ENCODE data around the gene C1orf210. TPM values are rescaled to one million over a fixed set of nuclear protein-coding genes. Genes with fewer than 3 reads are reported as not detected.

The C1orf210 gene
- total and polyA plus RNA-seq, 2 of the 13 experiments (the other 11 are each of a cell fraction or from before 2014, with no cell fraction given), result 0.49 to 5.1 TPM

GRCh38 chr1:43282220-43283195, 2.9 kb downstream of the C1orf210 start (continued):
- TF ChIP-seq ZNF296 (CRISPR knock-in tag; conservative IDR thresholded peaks at IDR 0.05) (no peak), SP1 (IDR thresholded peaks at IDR 0.05) (no peak), SP1 (CRISPR knock-in tag; IDR thresholded peaks at IDR 0.05) (0 out of 2 replicates have a peak, but pooled peaks have one; percentile 31), SP4 (CRISPR knock-in tag; IDR thresholded peaks at IDR 0.05) (no peak), ZNF772 (CRISPR knock-in tag; IDR thresholded peaks at IDR 0.05) (no peak), PPARG (CRISPR knock-in tag; conservative IDR thresholded peaks at IDR 0.05) (peak; percentile 62), KDM2A (CRISPR knock-in tag; IDR thresholded peaks at IDR 0.05; ENCODE audit: borderline replicate concordance, low read depth) (0 out of 2 replicates have a peak, but pooled peaks have one; percentile 14), NCOA1 (CRISPR knock-in tag; IDR thresholded peaks at IDR 0.05) (peak; percentile 84; the same call in 1 of the 2 replicates), NCOA2 (CRISPR knock-in tag; IDR thresholded peaks at IDR 0.05) (peak; percentile 71; the same call in 1 of the 2 replicates), NR2C2 (CRISPR knock-in tag; IDR thresholded peaks at IDR 0.05; ENCODE audit: borderline replicate concordance) (peak; percentile 67), FOXO1 (CRISPR knock-in tag; IDR thresholded peaks at IDR 0.05) (peak; percentile 70; the same call in 1 of the 2 replicates), ZNF768 (CRISPR knock-in tag; IDR thresholded peaks at IDR 0.05) (no peak), RCOR2 (CRISPR knock-in tag; IDR thresholded peaks at IDR 0.05) (peak; percentile 61; the same call in 1 of the 2 replicates), ZNF7 (CRISPR knock-in tag; IDR thresholded peaks at IDR 0.05) (no peak), IKZF5 (CRISPR knock-in tag; IDR thresholded peaks at IDR 0.05) (peak; percentile 35; the same call in 1 of the 2 replicates), LCORL (IDR thresholded peaks at IDR 0.05) (no peak), LCORL (CRISPR knock-in tag; IDR thresholded peaks at IDR 0.05) (peak; percentile 84), ZBTB33 (CRISPR knock-in tag; IDR thresholded peaks at IDR 0.05) (0 out of 2 replicates have a peak, but pooled peaks have one; percentile 17), GZF1 (CRISPR knock-in tag; IDR thresholded peaks at IDR 0.05) (no peak), PITX1 (CRISPR knock-in tag; IDR thresholded peaks at IDR 0.05) (peak; percentile 83; the same call in 1 of the 2 replicates), ZNF577 (CRISPR knock-in tag; IDR thresholded peaks at IDR 0.05; ENCODE audit: borderline replicate concordance, low read depth) (no peak), MTF1 (CRISPR knock-in tag; IDR thresholded peaks at IDR 0.05) (no peak), TEAD3 (CRISPR knock-in tag; optimal IDR thresholded peaks at IDR 0.05; ENCODE audit: borderline replicate concordance) (peak; percentile 34), FOXC1 (CRISPR knock-in tag; IDR thresholded peaks at IDR 0.05; ENCODE audit: borderline replicate concordance) (0 out of 2 replicates have a peak, but pooled peaks have one; percentile 54), GFI1 (CRISPR knock-in tag; IDR thresholded peaks at IDR 0.05; ENCODE audit: borderline replicate concordance) (peak; percentile 25; the same call in 1 of the 2 replicates), TFAP4 (IDR thresholded peaks at IDR 0.05; ENCODE audit: borderline replicate concordance, low read depth) (peak; percentile 56; the same call in 1 of the 2 replicates)
